Suprapubic skin (tissue), 4 donors: ENCODE data around the gene EP400. TPM values are rescaled to one million over a fixed set of nuclear protein-coding genes. Genes with fewer than 3 reads are reported as not detected.
A peak's percentile ranks its signal among the peaks of the same experiment; 100 is the strongest.

Experiments used
- DNase-seq, 2 donors: peaks; one replicate each; pipeline ENCODE4 v3.0.0-alpha.2; 2019; ENCODE audit warnings: low spot score in 2 of 2
- H3K27ac ChIP-seq: fragments of 200-600 bp; sonication (generic); one replicate; pipeline ENCODE4 v1.5.1; 2019
- H3K27me3 ChIP-seq: fragments of 200-600 bp; sonication (generic); one replicate; pipeline ENCODE4 v1.5.1; 2019
- H3K36me3 ChIP-seq: fragments of 200-600 bp; sonication (generic); one replicate; pipeline ENCODE4 v1.5.1; 2019
- H3K4me1 ChIP-seq: fragments of 200-600 bp; sonication (generic); one replicate; pipeline ENCODE4 v1.5.1; 2019
- H3K4me3 ChIP-seq: fragments of 200-600 bp; sonication (generic); one replicate; pipeline ENCODE4 v1.5.1; 2019; ENCODE audit warnings: mild to moderate bottlenecking
- H3K9me3 ChIP-seq: fragments of 200-600 bp; sonication (generic); one replicate; pipeline ENCODE4 v1.5.1; 2019
- CTCF ChIP-seq, 2 donors: fragments of 200-600 bp in 1 of 2; fragments of 450-650 bp in 1 of 2; sonication (generic) in 1 of 2; IDR thresholded peaks; one replicate each; pipeline ENCODE4 v1.5.1; 2016 to 2019; ENCODE audit warnings: antibody characterized with exemption in 2 of 2, mild to moderate bottlenecking in 1 of 2, moderate library complexity in 1 of 2
- EP300 ChIP-seq: sonication (generic); formaldehyde crosslinking; IDR thresholded peaks from one replicate; pipeline ENCODE4 v1.6.1; 2017; ENCODE audit warnings: antibody characterized with exemption
- POLR2A ChIP-seq, 2 donors: fragments of 450-650 bp; IDR thresholded peaks; one replicate each; pipeline ENCODE4 v1.6.1; 2017; ENCODE audit warnings: antibody characterized with exemption in 2 of 2, mild to moderate bottlenecking in 2 of 2, moderate library complexity in 2 of 2
- POLR2AphosphoS5 ChIP-seq, 3 donors: sonication (generic); formaldehyde crosslinking; IDR thresholded peaks; one replicate each; pipeline ENCODE4 v1.6.1; 2017; ENCODE audit warnings: antibody characterized with exemption in 3 of 3
- WGBS: methylation state at CpG from one replicate; pipeline ENCODE4 v1.1.5; 2018; 5-methylcytosine and 5-hydroxymethylcytosine counted together
- total RNA-seq, 4 donors: library from RNA; depleted of rRNA; stranded (reverse); fragments of >200 nt; gene quantifications; one replicate each; pipeline ENCODE4 v1.1.0, GENCODE V29; 2016

Gene EP400
- total RNA-seq, 4 donors from 2014 or later = 32.0 to 81.3 (median 40.1) TPM

GRCh38 chr12:131903270-131904255 is 46.2 kb upstream of the EP400 start:
- H3K4me1 ChIP-seq = peaks cover 53% of the 10 kb centered on the region
- H3K27ac ChIP-seq = no peak overlapping the region
- peaks cover 29% of the 10 kb centered on the region for H3K36me3 ChIP-seq
- no peaks in the 10 kb centered on the region for H3K9me3 ChIP-seq
- TF ChIP-seq POLR2A (IDR thresholded peaks at IDR 0.05) (no peak), CTCF (IDR thresholded peaks at IDR 0.05) (no peak), EP300 (no peak), POLR2AphosphoS5 (IDR thresholded peaks at IDR 0.05) (no peak)
- peak in 1 of 2 donors; percentile 56 for DNase-seq
- no peak overlapping the region for H3K4me3 ChIP-seq
- 82% methylated on average over 10 of the region's 13 CpGs for whole genome bisulfite sequencing
- no peaks in the 10 kb centered on the region for H3K27me3 ChIP-seq

GRCh38 chr12:131904346-131904745 is 45.4 kb upstream of the EP400 start:
- Histone ChIP-seq H3K4me1 (peaks cover 53% of the 10 kb centered on the region), H3K9me3 (no peaks in the 10 kb centered on the region), H3K4me3 (no peak overlapping the region), H3K27ac (no peak overlapping the region), H3K36me3 (peaks cover 33% of the 10 kb centered on the region), H3K27me3 (no peaks in the 10 kb centered on the region)
- DNase-seq = peak in 1 of 2 donors; percentile 56
- 100% methylated on average over 3 of the region's 5 CpGs for WGBS
- no peak for TF ChIP-seq CTCF (IDR thresholded peaks at IDR 0.05)
- TF ChIP-seq POLR2A (IDR thresholded peaks at IDR 0.05) = no peak
- TF ChIP-seq POLR2AphosphoS5 (IDR thresholded peaks at IDR 0.05) = no peak
- no peak for TF ChIP-seq EP300

- Histone ChIP-seq H3K27me3 (no peaks in the 10 kb centered on the region), H3K36me3 (peaks cover 37% of the 10 kb centered on the region), H3K27ac (no peak overlapping the region), H3K4me1 (peaks cover 45% of the 10 kb centered on the region), H3K4me3 (no peak overlapping the region), H3K9me3 (no peaks in the 10 kb centered on the region)
- 85% methylated on average over 4 of the region's 13 CpGs for WGBS
- TF ChIP-seq POLR2AphosphoS5 (IDR thresholded peaks at IDR 0.05) (no peak), EP300 (no peak), CTCF (IDR thresholded peaks at IDR 0.05) (no peak)
- peak in 1 of 2 donors; percentile 57 for DNase-seq
Observed at GRCh38 chr12:131905081-131905629, 44.6 kb upstream of the EP400 start.

- peaks cover 42% of the 10 kb centered on the region for H3K36me3 ChIP-seq
- WGBS = 100% methylated on average over 1 of the region's 15 CpGs
- no peak for TF ChIP-seq EP300
- no peak for TF ChIP-seq POLR2AphosphoS5 (IDR thresholded peaks at IDR 0.05)
- TF ChIP-seq POLR2A (IDR thresholded peaks at IDR 0.05) = no peak
- TF ChIP-seq CTCF (IDR thresholded peaks at IDR 0.05) = no peak
- no peaks in the 10 kb centered on the region for H3K27me3 ChIP-seq
- H3K9me3 ChIP-seq = no peaks in the 10 kb centered on the region
- H3K4me1 ChIP-seq = peaks cover 40% of the 10 kb centered on the region
- H3K27ac ChIP-seq = no peak overlapping the region
- H3K4me3 ChIP-seq = no peak overlapping the region
- DNase-seq = peak in 1 of 2 donors; percentile 64
Observed at GRCh38 chr12:131905630-131906091, 44.1 kb upstream of the EP400 start.
